Mucosa of rectum (tissue), 2 donors: Measurements from ENCODE around the gene ROCK2.

Experiments
- H3K27ac ChIP-seq, 2 donors: one replicate each; pipeline ENCODE4 v1.7.0; 2013; ENCODE audit warnings: inconsistent platforms in 2 of 2, low read depth in 2 of 2, low read length in 2 of 2
- H3K27me3 ChIP-seq, 2 donors: one replicate each; pipeline ENCODE4 v1.7.0; 2013; ENCODE audit warnings: low read length in 2 of 2; ENCODE audit not compliant: control insufficient read depth in 2 of 2, insufficient read depth in 2 of 2
- H3K36me3 ChIP-seq, 2 donors: one replicate each; pipeline ENCODE4 v1.7.0; 2013; ENCODE audit warnings: low read length in 2 of 2; ENCODE audit not compliant: control insufficient read depth in 2 of 2, insufficient read depth in 2 of 2
- H3K4me1 ChIP-seq, 2 donors: one replicate each; pipeline ENCODE4 v1.7.0; 2013; ENCODE audit warnings: low read length in 2 of 2, mild to moderate bottlenecking in 1 of 2; ENCODE audit not compliant: control insufficient read depth in 2 of 2, insufficient read depth in 2 of 2
- H3K4me3 ChIP-seq, 2 donors: one replicate each; pipeline ENCODE4 v1.7.0; 2013; ENCODE audit warnings: low read length in 2 of 2
- H3K9ac ChIP-seq, 2 donors: one replicate each; pipeline ENCODE4 v1.7.0; 2013; ENCODE audit warnings: low read length in 2 of 2, low read depth in 1 of 2, mild to moderate bottlenecking in 1 of 2
- H3K9me3 ChIP-seq, 2 donors: one replicate each; pipeline ENCODE4 v1.7.0; 2013; ENCODE audit warnings: low read length in 2 of 2; ENCODE audit not compliant: control insufficient read depth in 2 of 2
- donor health status: healthy.
- donor health status: Normal muscosa, but diverticular disease.

ROCK2 gene

DNA sequence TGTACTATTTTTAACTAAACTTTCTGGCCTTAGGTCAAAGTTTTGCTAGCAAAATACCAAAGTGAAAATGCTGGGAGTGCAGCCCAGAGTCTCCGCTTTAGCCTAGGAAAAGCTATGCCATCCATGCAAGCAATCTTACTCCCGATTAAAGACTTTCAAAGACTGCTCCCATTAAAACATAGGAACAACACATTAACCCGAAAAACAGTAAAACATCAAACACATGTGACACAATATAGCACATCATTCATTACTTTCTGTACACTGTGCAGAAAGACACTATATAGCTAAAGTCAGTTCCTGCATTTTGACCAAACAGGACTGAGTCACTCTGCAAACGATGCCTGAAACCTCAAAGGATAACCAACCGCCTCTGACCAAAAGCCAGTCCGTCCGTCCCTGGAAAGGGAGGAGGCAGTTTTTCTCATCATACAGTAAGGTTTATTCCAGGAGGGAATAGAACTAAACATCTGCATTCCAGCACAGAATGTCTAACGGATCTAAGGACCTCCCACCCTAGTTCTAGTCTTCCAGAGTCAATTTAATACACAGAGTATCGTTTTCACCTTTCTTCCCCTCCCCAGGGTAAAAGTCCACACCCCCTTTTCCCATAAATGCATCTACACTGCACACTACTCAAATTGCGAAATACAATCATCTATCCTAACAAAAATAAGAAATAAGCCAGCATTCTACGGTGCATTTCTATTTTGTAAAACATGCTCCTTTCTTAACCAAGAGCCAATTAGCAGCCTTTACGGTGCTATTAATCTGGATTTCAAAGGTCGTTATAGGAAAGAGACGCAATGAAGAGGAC, 1.7 kb downstream of the ROCK2 start:
- H3K4me1 ChIP-seq, result peaks cover 19 to 23% of the 10 kb centered on the region in 2 donors
- H3K27ac ChIP-seq, result peak overlapping the region; percentile 87 to 97
- H3K4me3 ChIP-seq, result peak overlapping the region; percentile 83 to 96
- no peaks in the 10 kb centered on the region for H3K27me3 ChIP-seq
- H3K9ac ChIP-seq, result peak overlapping the region; percentile 86 to 88
- no peaks in the 10 kb centered on the region for H3K36me3 ChIP-seq
- H3K9me3 ChIP-seq, result no peaks in the 10 kb centered on the region

DNA sequence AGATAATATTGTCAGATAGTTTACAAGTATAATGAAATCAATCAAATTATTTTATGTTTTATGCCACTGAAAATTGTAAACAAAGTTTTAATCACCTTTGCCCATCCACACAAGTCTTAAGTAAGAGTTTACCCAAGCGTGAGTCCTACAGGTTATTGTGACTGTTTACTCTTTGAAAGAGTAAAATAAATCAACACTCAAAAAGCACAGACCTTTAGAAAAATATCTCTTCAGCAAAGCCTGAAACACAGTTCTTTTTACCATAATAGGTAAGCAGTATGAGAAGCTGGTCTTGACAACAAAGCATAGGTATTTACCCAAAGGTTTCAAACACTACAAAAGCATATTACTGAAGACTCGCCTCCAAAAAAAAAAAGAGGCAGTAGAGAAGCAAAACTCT, 3.7 kb downstream of the ROCK2 start:
- no peak overlapping the region for H3K4me3 ChIP-seq
- no peak overlapping the region for H3K9ac ChIP-seq
- no peaks in the 10 kb centered on the region for H3K27me3 ChIP-seq
- H3K27ac ChIP-seq, result no peak overlapping the region
- no peaks in the 10 kb centered on the region for H3K36me3 ChIP-seq
- H3K9me3 ChIP-seq, result no peaks in the 10 kb centered on the region
- peaks cover 14 to 19% of the 10 kb centered on the region in 2 donors for H3K4me1 ChIP-seq

DNA sequence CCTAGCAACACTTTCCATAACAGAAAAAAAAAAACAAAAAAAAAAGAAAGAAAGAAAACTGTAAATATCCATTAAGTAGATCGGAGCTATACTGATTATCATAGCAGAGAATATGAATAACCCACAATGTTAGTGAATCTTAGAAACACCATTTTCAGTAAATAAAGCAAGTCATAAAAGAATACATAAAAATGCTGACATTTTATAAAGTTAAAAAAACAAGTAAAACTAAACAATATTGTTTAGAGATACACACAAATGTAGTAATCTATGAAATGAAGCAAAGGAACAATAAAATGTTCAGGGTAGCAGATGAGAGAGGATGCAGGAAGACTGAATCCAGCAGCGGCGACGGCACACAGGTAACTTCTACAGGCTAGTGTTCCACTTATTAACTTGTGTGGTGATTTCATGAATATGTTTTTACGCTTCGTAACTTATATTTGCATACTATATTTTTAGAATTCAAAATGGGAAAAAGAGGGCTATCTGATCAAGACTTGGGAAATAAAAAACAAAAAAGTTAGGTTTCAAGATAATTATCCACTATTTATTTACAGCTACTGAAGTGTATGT, 4.8 kb downstream of the ROCK2 start:
- no peaks in the 10 kb centered on the region for H3K36me3 ChIP-seq
- H3K27ac ChIP-seq, result no peak overlapping the region
- no peak overlapping the region for H3K9ac ChIP-seq
- no peak overlapping the region for H3K4me3 ChIP-seq
- peaks cover 10 to 12% of the 10 kb centered on the region in 2 donors for H3K4me1 ChIP-seq
- no peaks in the 10 kb centered on the region for H3K27me3 ChIP-seq
- H3K9me3 ChIP-seq, result no peaks in the 10 kb centered on the region

GRCh38 chr2:11338580-11338979, 5.9 kb downstream of the ROCK2 start:
- H3K9ac ChIP-seq, result no peak overlapping the region
- no peaks in the 10 kb centered on the region for H3K27me3 ChIP-seq
- no peak overlapping the region for H3K4me3 ChIP-seq
- H3K4me1 ChIP-seq, result peaks cover 10 to 12% of the 10 kb centered on the region in 2 donors
- H3K36me3 ChIP-seq, result no peaks in the 10 kb centered on the region
- H3K9me3 ChIP-seq, result no peaks in the 10 kb centered on the region
- H3K27ac ChIP-seq, result no peak overlapping the region

DNA sequence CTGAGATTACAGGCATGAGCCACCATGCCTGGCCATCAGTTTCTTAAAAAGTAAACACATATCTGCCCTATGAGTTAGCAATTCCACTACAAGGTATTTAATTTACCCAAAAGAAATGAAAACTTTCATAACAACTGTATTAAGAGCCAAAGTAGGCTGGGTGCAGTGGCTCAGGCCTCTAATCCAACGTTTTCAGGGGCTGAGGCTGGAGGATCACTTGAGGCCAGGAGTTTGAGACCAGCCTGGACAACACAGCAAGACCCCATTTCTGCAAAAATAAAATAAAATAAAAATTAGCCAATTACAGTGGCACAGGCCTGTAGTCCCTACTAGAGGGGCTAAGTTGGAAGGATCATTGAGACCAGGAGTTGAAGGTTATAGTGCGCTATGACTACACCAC, 6.5 kb downstream of the ROCK2 start:
- Histone ChIP-seq H3K9me3 (no peaks in the 10 kb centered on the region), H3K27me3 (no peaks in the 10 kb centered on the region), H3K9ac (no peak overlapping the region), H3K36me3 (no peaks in the 10 kb centered on the region), H3K4me3 (no peak overlapping the region), H3K27ac (no peak overlapping the region), H3K4me1 (peaks cover 10 to 12% of the 10 kb centered on the region in 2 donors)

GRCh38 chr2:11336189-11336588, 8.2 kb downstream of the ROCK2 start:
- Histone ChIP-seq H3K36me3 (no peaks in the 10 kb centered on the region), H3K4me3 (no peak overlapping the region), H3K4me1 (peaks cover under 1 to 6% of the 10 kb centered on the region in 2 donors), H3K27ac (no peak overlapping the region), H3K27me3 (no peaks in the 10 kb centered on the region), H3K9ac (no peak overlapping the region), H3K9me3 (no peaks in the 10 kb centered on the region)

DNA sequence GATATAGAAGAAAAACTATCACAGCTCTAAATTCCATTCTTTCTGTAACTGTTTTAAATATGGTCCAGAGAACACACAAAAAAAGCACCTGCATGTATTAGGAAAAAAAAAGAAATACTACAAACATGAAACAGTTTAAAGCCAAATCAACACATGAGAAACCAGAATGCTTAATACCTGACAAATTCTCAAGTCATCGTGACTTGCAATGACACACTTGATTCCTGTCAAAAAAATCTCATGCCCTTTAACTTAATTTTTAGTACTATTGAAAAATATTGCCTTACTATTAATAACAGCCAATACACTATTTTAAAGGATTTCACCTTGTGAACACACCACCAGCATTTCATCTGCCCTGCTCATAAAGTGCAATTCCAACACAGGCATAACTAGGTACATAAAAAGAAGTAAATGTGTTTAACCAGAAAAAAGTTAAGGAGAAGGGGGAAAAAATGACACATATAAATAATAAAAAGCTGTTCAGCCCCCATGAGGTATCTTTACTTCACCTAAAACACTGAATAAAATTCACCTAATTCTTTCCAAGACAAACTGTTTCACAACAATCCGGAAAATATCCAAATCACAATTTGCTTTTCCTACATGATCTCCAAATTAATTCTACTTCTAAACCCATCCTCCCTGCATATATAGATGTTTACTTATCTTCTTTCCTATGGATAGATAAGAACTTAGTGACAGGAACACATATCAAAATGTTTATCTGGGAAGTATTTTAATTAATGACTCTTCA, 10.8 kb downstream of the ROCK2 start:
- Histone ChIP-seq H3K4me3 (no peak overlapping the region), H3K36me3 (no peaks in the 10 kb centered on the region), H3K4me1 (peaks cover 0 to 2% of the 10 kb centered on the region in 2 donors), H3K9ac (no peak overlapping the region), H3K9me3 (no peaks in the 10 kb centered on the region), H3K27me3 (no peaks in the 10 kb centered on the region), H3K27ac (no peak overlapping the region)

DNA sequence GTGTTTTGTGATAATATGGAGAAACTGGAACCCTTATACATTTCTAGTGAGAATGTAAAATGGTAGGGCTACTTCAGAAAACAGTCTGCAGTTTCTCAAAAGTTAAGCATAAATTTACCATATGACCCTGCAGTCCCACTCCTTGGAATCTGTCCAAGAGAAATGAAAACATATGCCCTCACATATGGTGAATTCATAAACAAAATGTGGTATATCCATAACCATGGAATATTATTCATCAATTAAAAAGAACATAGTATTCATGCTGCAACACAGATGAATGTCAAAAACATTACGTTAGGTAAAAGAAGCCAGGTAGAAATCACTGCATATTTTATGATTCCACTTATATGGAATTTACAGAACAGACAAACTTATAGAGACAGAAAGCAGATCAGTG, 11.8 kb downstream of the ROCK2 start:
- no peak overlapping the region for H3K9ac ChIP-seq
- no peak overlapping the region for H3K27ac ChIP-seq
- peaks cover 0 to 2% of the 10 kb centered on the region in 2 donors for H3K4me1 ChIP-seq
- no peak overlapping the region for H3K4me3 ChIP-seq
- H3K9me3 ChIP-seq, result no peaks in the 10 kb centered on the region
- H3K36me3 ChIP-seq, result no peaks in the 10 kb centered on the region
- no peaks in the 10 kb centered on the region for H3K27me3 ChIP-seq

DNA sequence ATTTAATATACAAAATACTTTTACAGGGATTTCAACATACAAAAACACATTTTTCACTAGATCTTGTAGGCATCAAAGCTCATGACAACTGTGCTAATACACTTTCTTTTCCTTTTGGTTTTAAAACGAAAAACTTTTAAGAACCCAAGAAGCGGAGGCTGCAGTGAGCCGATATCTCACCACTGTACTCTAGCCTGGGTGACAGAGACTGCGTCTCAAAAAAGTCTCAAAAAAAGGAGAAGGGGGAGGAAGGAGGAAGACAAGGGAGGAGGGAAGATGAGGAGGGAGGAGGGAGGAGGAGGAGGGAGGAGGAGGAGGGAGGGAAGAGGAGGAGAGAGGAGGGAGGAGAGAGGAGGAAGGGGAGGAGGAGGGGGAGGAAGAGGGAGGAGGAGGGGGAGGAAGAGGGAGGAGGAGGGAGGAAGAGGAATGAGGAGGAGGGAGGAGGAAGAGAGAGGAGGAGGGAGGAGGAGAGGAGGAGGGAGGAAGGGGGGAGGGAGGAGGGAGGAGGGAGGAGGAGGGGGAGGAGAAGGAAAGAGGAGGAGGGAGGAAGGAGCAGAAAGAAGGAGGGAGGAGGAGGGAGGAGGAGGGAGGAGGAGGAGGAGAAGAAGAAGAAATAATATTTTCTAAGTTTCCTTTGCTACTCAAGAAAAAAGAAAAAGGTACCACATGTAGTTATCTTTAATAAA, 13.8 kb downstream of the ROCK2 start:
- H3K4me1 ChIP-seq, result peaks cover 0 to 2% of the 10 kb centered on the region in 2 donors
- H3K36me3 ChIP-seq, result no peaks in the 10 kb centered on the region
- no peaks in the 10 kb centered on the region for H3K9me3 ChIP-seq
- H3K27me3 ChIP-seq, result no peaks in the 10 kb centered on the region
- no peak overlapping the region for H3K9ac ChIP-seq
- H3K27ac ChIP-seq, result no peak overlapping the region
- no peak overlapping the region for H3K4me3 ChIP-seq
